NB4 (cell line): ENCODE data around the gene CHSY1.

ENCODE experiments used
- DNase-seq: peaks from one replicate; pipeline ENCODE4 v3.0.0; 2010; ENCODE audit warnings: low read depth
- H3K4me3 ChIP-seq: one replicate; pipeline ENCODE4 v1.5.1; 2011; ENCODE audit warnings: mild to moderate bottlenecking, low read depth, low read length, moderate library complexity
- MYC ChIP-seq: IDR thresholded peaks from 2 replicates; pipeline ENCODE4 v1.6.1; 2011; ENCODE audit warnings: low read depth, low read length
- POLR2A ChIP-seq: IDR thresholded peaks from 2 replicates; pipeline ENCODE4 v1.6.1; 2011; ENCODE audit warnings: mild to moderate bottlenecking; ENCODE audit not compliant: insufficient read length; ENCODE audit errors: extremely low read depth
- TF ChIP-seq, protein P1 (sequence below): IDR thresholded peaks from 2 replicates; pipeline ENCODE4 v1.6.1; 2011; ENCODE audit warnings: low read depth, low read length
- TF ChIP-seq, protein P2 (sequence below): IDR thresholded peaks from one replicate; pipeline ENCODE4 v1.5.1; 2012; ENCODE audit warnings: low read depth, low read length

The CHSY1 gene

DNA sequence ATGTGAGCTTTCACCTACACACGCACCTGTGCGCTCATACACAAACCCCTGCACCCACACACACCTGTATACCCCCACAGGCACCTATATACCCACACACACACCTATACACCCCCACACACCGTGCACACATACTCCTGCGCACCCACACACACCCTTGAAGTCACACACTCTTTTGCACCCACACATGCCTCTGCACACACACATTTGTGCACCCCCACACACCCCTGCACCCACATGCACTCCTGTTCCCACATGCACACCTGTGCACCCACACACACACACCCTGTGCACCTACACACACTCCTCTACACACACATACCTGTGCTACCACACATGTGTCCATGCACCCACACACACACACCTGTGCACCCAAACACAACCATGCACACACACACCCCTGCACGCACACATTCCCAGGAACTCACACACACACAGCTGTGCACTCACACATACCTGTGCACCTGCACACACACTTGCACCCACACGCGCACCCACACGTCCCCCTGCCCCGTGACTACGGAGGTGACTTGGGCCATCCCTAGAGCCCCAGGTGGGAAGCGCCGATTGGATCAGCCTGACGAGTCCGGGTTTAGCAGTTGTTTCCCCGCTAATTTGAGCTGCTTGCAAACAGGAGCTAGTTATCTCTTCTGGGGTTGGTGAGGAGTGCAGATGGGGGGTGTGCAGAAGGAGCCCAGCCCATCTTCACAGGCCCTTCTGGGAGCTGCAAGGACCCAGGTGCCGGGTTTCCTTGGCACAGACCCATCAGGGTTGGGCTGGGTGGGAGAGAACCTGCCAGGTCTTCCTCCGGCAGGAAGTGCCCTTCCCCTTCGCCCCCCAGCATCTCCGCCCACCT is 97.8 kb downstream of the CHSY1 start:
- no peak for DNase-seq
- TF ChIP-seq, protein P1, sequence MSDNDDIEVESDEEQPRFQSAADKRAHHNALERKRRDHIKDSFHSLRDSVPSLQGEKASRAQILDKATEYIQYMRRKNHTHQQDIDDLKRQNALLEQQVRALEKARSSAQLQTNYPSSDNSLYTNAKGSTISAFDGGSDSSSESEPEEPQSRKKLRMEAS: no peak
- TF ChIP-seq MYC (no peak), POLR2A (no peak)
- TF ChIP-seq, protein P2, sequence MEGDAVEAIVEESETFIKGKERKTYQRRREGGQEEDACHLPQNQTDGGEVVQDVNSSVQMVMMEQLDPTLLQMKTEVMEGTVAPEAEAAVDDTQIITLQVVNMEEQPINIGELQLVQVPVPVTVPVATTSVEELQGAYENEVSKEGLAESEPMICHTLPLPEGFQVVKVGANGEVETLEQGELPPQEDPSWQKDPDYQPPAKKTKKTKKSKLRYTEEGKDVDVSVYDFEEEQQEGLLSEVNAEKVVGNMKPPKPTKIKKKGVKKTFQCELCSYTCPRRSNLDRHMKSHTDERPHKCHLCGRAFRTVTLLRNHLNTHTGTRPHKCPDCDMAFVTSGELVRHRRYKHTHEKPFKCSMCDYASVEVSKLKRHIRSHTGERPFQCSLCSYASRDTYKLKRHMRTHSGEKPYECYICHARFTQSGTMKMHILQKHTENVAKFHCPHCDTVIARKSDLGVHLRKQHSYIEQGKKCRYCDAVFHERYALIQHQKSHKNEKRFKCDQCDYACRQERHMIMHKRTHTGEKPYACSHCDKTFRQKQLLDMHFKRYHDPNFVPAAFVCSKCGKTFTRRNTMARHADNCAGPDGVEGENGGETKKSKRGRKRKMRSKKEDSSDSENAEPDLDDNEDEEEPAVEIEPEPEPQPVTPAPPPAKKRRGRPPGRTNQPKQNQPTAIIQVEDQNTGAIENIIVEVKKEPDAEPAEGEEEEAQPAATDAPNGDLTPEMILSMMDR: no peak
- H3K4me3 ChIP-seq: no peak overlapping the region

DNA sequence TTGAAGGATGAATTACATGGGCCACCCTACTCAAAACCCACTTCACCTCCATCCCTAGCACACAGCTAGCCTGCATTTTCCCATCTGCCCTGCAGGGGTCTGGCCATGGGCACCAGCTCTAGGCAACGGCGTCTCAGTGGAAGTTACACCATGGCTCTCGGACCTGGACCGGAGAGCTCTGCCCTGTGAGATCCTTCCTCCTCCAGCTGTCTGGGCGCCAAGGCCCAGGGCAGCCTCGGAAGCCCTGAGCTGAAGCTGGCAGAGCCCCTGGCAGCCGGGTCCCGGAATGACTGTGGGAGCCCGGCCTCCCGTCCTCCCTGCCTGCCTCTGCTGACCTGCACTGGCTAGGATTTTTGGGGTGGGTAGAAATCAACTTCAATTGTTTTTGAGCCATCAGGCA is 98.9 kb downstream of the CHSY1 start:
- TF ChIP-seq, protein P1: no peak
- TF ChIP-seq, protein P2: peak; percentile 71
- peak; percentile 56 for DNase-seq
- H3K4me3 ChIP-seq: no peak overlapping the region

DNA sequence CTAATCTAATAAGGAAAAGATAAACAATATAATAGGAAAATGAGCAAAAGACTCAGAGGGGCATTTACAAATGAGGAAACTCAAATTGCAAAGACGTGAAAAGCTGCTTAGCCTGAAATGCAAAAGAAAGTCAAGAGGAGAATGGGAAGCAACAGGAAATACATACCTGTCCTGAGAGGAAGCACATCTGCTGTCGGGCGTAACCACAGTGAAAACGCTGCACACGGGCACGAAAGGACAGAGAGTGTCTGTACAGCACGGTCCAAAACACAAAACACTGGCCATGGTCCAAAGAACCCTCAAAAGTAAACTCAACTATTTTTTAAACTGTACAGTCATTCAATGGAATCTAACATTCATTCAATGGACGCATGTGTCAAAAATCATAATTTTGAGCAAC is 100.6 kb downstream of the CHSY1 start:
- DNase-seq: no peak
- no peak overlapping the region for H3K4me3 ChIP-seq
- TF ChIP-seq POLR2A (no peak), MYC (no peak)
- TF ChIP-seq, protein P1: no peak
- TF ChIP-seq, protein P2: no peak

DNA sequence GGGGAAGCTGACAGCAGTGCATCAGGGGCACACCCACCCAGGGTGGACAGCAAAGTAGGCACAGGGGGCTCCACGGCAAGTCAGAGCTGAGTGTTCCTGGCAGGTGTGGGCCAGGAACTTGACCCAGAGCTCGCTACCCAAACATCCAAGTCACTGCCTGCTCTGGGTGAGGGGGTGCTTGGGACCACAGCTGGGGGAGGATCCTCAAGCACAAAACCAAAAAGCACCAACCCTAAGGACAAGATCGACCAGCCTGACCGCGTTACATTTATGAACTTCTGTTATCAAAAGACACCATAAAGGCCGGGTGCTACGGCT is 101.2 kb downstream of the CHSY1 start:
- TF ChIP-seq, protein P2: no peak
- TF ChIP-seq MYC: no peak
- no peak overlapping the region for H3K4me3 ChIP-seq
- DNase-seq: no peak

DNA sequence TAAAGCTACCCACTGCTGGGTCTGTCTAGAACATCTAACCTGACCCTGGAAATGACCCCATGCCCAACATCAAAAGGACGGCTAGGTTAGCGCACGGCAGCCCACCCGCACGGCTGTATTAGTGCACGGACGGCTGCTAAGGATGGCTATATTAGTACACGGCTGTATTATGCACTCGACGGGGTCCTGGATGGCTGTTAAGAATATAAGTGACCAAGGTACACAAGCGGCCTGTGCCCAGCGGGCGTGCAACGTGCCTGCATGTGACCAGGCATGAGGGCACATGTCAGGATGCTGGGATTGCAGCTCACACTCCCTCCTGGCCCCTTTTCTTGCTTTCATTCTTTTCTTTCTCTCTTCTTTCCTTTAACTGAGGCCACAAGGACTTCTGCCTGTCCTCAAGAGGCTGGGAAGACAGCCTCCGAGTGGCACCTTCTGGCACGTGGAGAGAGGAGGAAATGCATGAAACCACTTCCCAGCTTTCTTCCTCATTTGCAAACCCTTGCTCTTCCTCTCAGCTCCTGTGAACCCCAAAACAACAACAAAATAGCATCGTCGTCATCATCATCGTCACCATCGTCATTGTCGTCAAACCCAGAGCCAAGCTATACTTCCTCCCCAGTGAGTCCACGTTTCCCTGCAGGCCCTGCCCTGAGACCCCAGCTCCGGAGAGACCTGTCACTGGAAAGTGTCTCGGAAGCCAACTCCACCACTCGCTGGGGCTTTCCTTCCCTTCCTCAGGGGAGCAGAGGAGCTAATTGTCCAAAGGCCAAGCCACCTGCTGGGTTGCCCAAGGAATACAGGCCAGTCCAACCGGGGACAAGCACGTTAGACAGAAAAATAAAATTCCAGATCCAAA is 101.8 kb downstream of the CHSY1 start:
- H3K4me3 ChIP-seq: no peak overlapping the region
- TF ChIP-seq MYC: no peak
- no peak for TF ChIP-seq POLR2A
- TF ChIP-seq, protein P1: no peak
- TF ChIP-seq, protein P2: no peak
- no peak for DNase-seq
